GM12878 (cell line): ENCODE results near the gene PDZD2. TPM values are rescaled to one million over a fixed set of nuclear protein-coding genes. Genes with fewer than 3 reads are reported as not detected.

Experiments
- ATAC-seq: fragments of 200-7000 bp; cut with Tn5 transposase; 3 replicates; pipeline ENCODE4 v1.9.1; 2020; ENCODE audit warnings: mild to moderate bottlenecking, moderate library complexity
- BruUV-seq: library from RNA; stranded (reverse); fragments of 400-500 nt; replicated peaks from 2 replicates; lab custom pipeline; 2021; lab: Mats Ljungman, UMichigan
- CTCF ChIA-PET: fragments of 300-600 bp; sonication (Branson Sonifier 250); formaldehyde crosslinking; extraction: SDS; loops from one replicate; lab custom pipeline; 2021; ENCODE audit warnings: inconsistent platforms; lab: Yijun Ruan, JAX
- POLR2A ChIA-PET: fragments of 350-600 bp; formaldehyde crosslinking; extraction: SDS; loops from one replicate; lab custom pipeline; 2021; ENCODE audit warnings: inconsistent platforms; lab: Charles Lee
- RAD21 ChIA-PET: fragments of 300-600 bp; sonication (Branson Sonifier 250); formaldehyde crosslinking; loops from one replicate; lab custom pipeline; 2023; ENCODE audit warnings: antibody characterized with exemption; ENCODE audit not compliant: unreplicated experiment; lab: Charles Lee
- SMC1A ChIA-PET: fragments of 300-600 bp; sonication (Branson Sonifier 250); formaldehyde crosslinking; loops from one replicate; lab custom pipeline; 2023; ENCODE audit not compliant: unreplicated experiment, uncharacterized antibody; lab: Charles Lee
- DNase-seq: peaks from one replicate; pipeline ENCODE4 v3.0.0-alpha.2; 2011; ENCODE audit warnings: low read depth, low spot score
- FAIRE-seq: peaks from 3 replicates; lab custom pipeline; 2011; peaks lifted over from hg19 to GRCh38; lab: Jason Lieb, UNC
- H2AFZ ChIP-seq: 2 replicates; pipeline ENCODE4 v1.6.0; 2011; ENCODE audit warnings: low read depth, low read length, control low read depth; ENCODE audit not compliant: control insufficient read depth
- H3K27ac ChIP-seq: 2 replicates; pipeline ENCODE4 v1.5.1; 2011; ENCODE audit warnings: control low read depth; ENCODE audit not compliant: control insufficient read depth, insufficient read depth
- H3K27me3 ChIP-seq, 2 experiments: replicated peaks in 1 of 2; 2 replicates each; pipeline versions ENCODE4 v1.6.0 to v1.6.1; 2011; ENCODE audit warnings: low read length in 1 of 2; ENCODE audit not compliant: control insufficient read depth in 2 of 2, insufficient read depth in 2 of 2
- H3K36me3 ChIP-seq, 2 experiments: 2 replicates each; pipeline ENCODE4 v1.5.1; 2011; ENCODE audit warnings: low read length in 1 of 2; ENCODE audit not compliant: control insufficient read depth in 2 of 2, insufficient read depth in 2 of 2
- H3K4me1 ChIP-seq: 2 replicates; pipeline ENCODE4 v1.6.1; 2011; ENCODE audit warnings: mild to moderate bottlenecking, low read length, moderate library complexity, mixed read lengths; ENCODE audit not compliant: control insufficient read depth, insufficient read depth
- H3K4me2 ChIP-seq: 2 replicates; pipeline ENCODE4 v1.6.0; 2011; ENCODE audit warnings: control low read depth; ENCODE audit not compliant: control insufficient read depth, insufficient read depth
- H3K4me3 ChIP-seq: fragments of 200-600 bp; sonication (generic); 2 replicates; pipeline ENCODE4 v1.5.1; 2016
- H3K79me2 ChIP-seq: 2 replicates; pipeline ENCODE4 v1.6.0; 2011; ENCODE audit warnings: low read length; ENCODE audit not compliant: control insufficient read depth, insufficient read depth
- H3K9ac ChIP-seq: 2 replicates; pipeline ENCODE4 v1.8.0; 2011; ENCODE audit warnings: low read length, control low read depth, mixed read lengths; ENCODE audit not compliant: control insufficient read depth, insufficient read depth
- H3K9me3 ChIP-seq: replicated peaks from 3 replicates; pipeline ENCODE4 v1.5.1; 2011; ENCODE audit warnings: mild to moderate bottlenecking, low read length; ENCODE audit not compliant: control insufficient read depth, insufficient read depth
- H4K20me1 ChIP-seq: 2 replicates; pipeline ENCODE4 v1.6.0; 2011; ENCODE audit not compliant: control insufficient read depth, insufficient read depth
- CHD2 ChIP-seq: IDR thresholded peaks from 2 replicates; pipeline ENCODE4 v1.6.1; 2011; ENCODE audit warnings: low read depth, low read length, improper control_type of control experiment, borderline replicate concordance
- DPF2 ChIP-seq: fragments of 450-650 bp; IDR thresholded peaks from 2 replicates; pipeline ENCODE4 v1.6.1; 2017; ENCODE audit warnings: mild to moderate bottlenecking
- ESRRA ChIP-seq: IDR thresholded peaks from 2 replicates; pipeline ENCODE4 v1.6.1; 2012; ENCODE audit warnings: mild to moderate bottlenecking, low read length, improper control_type of control experiment
- IKZF1 ChIP-seq: fragments of 450-650 bp; conservative IDR thresholded peaks from 2 replicates; pipeline ENCODE4 v1.6.1; 2017; ENCODE audit warnings: antibody characterized with exemption, mild to moderate bottlenecking
- MTA2 ChIP-seq: fragments of 450-650 bp; IDR thresholded peaks from 2 replicates; pipeline ENCODE4 v1.6.1; 2016; ENCODE audit warnings: low read depth, mild to moderate bottlenecking, moderate library complexity
- POU2F2 ChIP-seq: IDR thresholded peaks from 3 replicates; pipeline ENCODE4 v1.6.1; 2011; ENCODE audit warnings: low read depth, mild to moderate bottlenecking, low read length, borderline replicate concordance
- STAT1 ChIP-seq: fragments of 450-650 bp; conservative IDR thresholded peaks from 2 replicates; pipeline ENCODE4 v1.6.1; 2014; ENCODE audit warnings: antibody characterized with exemption, mild to moderate bottlenecking
- TAF1 ChIP-seq: IDR thresholded peaks from 2 replicates; pipeline ENCODE4 v1.6.1; 2011; ENCODE audit warnings: mild to moderate bottlenecking, low read depth, low read length, borderline replicate concordance
- WGBS: methylation state at CpG from one replicate; pipeline ENCODE4 v1.1.6; 2016; ENCODE audit warnings: low lambda C conversion rate; ENCODE audit not compliant: insufficient replicate concordance, insufficient coverage; ENCODE audit errors: missing lambda C conversion rate; 5-methylcytosine and 5-hydroxymethylcytosine counted together
- in situ Hi-C: fragments of 300-500 bp; cut with MboI; formaldehyde crosslinking; loops from 9 replicates; pipeline ENCODE4 v1.14.3; 2018; ENCODE audit warnings: mixed read lengths
- intact Hi-C: fragments of 100-400 bp; cut with micrococcal nuclease; formaldehyde crosslinking; loops from one replicate; pipeline ENCODE4 v1.14.2; 2022; ENCODE audit not compliant: unreplicated experiment
- polyA plus RNA-seq, 11 experiments: library from polyadenylated mRNA; depleted of rRNA in 4 of 11; unstranded in 6 of 11; stranded (reverse) in 5 of 11; fragments of >200 nt; fragmentation: Nextera tagmentation in 4 of 11; fragmentation: Illumina TruSeq in 1 of 11; extraction: Ambion mirVana in 4 of 11; extraction: Trizol in 1 of 11; gene quantifications; 1 replicate in 1 of 11; 2 replicates in 10 of 11; pipeline versions ENCODE4 v1.2.1 to v1.2.3, GENCODE V29; 2011 to 2016; ENCODE audit warnings: inconsistent platforms in 2 of 11, missing spikeins in 2 of 11, low read depth in 1 of 11
- total RNA-seq, 4 experiments: library from RNA; depleted of rRNA in 3 of 4; stranded (reverse); fragments of >200 nt in 3 of 4; fragmentation: Illumina TruSeq in 1 of 4; extraction: Trizol in 1 of 4; gene quantifications; 2 replicates each; pipeline versions ENCODE4 v1.2.1 to v1.2.3, GENCODE V29; 2013 to 2021
- TF ChIP-seq, protein P1 (sequence below): fragments of 450-650 bp; IDR thresholded peaks from 2 replicates; pipeline ENCODE4 v1.6.1; 2017; ENCODE audit warnings: low read depth, mild to moderate bottlenecking, moderate library complexity
- TF ChIP-seq, protein P2 (sequence below): fragments of 450-650 bp; IDR thresholded peaks from 2 replicates; pipeline ENCODE4 v1.6.1; 2017; ENCODE audit warnings: borderline replicate concordance
- TF ChIP-seq, protein P3 (sequence below): fragments of 450-650 bp; IDR thresholded peaks from 2 replicates; pipeline ENCODE4 v1.6.1; 2016; ENCODE audit warnings: mild to moderate bottlenecking, moderate library complexity, borderline replicate concordance

Gene PDZD2
- total and polyA plus RNA-seq, 10 of the 15 experiments (the other 5 are each of a cell fraction or from before 2014, with no cell fraction given): 0.01 to 0.58 (median 0.29) TPM; not detected in 3

DNA sequence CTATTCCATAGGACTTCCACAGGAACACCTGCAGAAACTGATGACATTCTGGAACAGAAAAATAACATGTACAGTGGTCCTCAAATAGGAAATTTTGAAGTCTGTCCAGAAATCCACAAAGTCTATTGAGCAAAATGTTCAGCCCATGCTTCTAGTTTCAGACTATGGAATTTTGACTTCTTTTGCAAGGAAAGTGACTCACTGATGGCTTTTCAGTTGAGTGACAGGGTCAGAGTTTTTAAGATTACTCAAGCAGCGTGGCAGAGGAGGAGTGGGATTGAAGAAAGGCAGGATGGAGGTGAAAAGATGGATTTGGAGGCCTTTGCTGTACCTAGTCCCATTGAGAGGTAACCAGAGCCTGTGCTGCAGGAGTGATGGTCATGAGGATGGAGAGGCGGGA, 383.7 kb downstream of the PDZD2 start:
- ChIA-PET CTCF (no interaction called here), POLR2A (no interaction called here), RAD21 (interaction anchor here (0.7 kb wide), 1 partner anchor 367 kb away, joined by 5 read pairs; no protein-coding TSS in a partner anchor), SMC1A (no interaction called here)
- Histone ChIP-seq H4K20me1 (no peaks in the 10 kb centered on the region), H3K9ac (no peak overlapping the region), H3K27me3 (no peaks in the 10 kb centered on the region), H3K4me2 (no peak overlapping the region), H3K4me1 (no peaks in the 10 kb centered on the region; the same call in 1 of the 2 replicates), H3K9me3 (no peaks in the 10 kb centered on the region), H3K36me3 (no peaks in the 10 kb centered on the region), H3K4me3 (no peak overlapping the region), H2AFZ (no peak overlapping the region), H3K27ac (no peak overlapping the region), H3K79me2 (no peaks in the 10 kb centered on the region)
- intact Hi-C loops (no loop called here), in situ Hi-C loops (no loop called here)
- WGBS: 61% methylated on average over 2 of the region's 2 CpGs
- no peak for FAIRE-seq
- no peak for TF ChIP-seq DPF2
- TF ChIP-seq, protein P1, sequence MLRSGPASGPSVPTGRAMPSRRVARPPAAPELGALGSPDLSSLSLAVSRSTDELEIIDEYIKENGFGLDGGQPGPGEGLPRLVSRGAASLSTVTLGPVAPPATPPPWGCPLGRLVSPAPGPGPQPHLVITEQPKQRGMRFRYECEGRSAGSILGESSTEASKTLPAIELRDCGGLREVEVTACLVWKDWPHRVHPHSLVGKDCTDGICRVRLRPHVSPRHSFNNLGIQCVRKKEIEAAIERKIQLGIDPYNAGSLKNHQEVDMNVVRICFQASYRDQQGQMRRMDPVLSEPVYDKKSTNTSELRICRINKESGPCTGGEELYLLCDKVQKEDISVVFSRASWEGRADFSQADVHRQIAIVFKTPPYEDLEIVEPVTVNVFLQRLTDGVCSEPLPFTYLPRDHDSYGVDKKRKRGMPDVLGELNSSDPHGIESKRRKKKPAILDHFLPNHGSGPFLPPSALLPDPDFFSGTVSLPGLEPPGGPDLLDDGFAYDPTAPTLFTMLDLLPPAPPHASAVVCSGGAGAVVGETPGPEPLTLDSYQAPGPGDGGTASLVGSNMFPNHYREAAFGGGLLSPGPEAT: no peak
- no peak for TF ChIP-seq IKZF1
- TF ChIP-seq MTA2: no peak
- TF ChIP-seq TAF1: no peak
- TF ChIP-seq, protein P2, sequence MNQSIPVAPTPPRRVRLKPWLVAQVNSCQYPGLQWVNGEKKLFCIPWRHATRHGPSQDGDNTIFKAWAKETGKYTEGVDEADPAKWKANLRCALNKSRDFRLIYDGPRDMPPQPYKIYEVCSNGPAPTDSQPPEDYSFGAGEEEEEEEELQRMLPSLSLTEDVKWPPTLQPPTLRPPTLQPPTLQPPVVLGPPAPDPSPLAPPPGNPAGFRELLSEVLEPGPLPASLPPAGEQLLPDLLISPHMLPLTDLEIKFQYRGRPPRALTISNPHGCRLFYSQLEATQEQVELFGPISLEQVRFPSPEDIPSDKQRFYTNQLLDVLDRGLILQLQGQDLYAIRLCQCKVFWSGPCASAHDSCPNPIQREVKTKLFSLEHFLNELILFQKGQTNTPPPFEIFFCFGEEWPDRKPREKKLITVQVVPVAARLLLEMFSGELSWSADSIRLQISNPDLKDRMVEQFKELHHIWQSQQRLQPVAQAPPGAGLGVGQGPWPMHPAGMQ: no peak
- no peak for TF ChIP-seq ESRRA
- no peak for TF ChIP-seq CHD2
- TF ChIP-seq STAT1: no peak
- TF ChIP-seq, protein P3, sequence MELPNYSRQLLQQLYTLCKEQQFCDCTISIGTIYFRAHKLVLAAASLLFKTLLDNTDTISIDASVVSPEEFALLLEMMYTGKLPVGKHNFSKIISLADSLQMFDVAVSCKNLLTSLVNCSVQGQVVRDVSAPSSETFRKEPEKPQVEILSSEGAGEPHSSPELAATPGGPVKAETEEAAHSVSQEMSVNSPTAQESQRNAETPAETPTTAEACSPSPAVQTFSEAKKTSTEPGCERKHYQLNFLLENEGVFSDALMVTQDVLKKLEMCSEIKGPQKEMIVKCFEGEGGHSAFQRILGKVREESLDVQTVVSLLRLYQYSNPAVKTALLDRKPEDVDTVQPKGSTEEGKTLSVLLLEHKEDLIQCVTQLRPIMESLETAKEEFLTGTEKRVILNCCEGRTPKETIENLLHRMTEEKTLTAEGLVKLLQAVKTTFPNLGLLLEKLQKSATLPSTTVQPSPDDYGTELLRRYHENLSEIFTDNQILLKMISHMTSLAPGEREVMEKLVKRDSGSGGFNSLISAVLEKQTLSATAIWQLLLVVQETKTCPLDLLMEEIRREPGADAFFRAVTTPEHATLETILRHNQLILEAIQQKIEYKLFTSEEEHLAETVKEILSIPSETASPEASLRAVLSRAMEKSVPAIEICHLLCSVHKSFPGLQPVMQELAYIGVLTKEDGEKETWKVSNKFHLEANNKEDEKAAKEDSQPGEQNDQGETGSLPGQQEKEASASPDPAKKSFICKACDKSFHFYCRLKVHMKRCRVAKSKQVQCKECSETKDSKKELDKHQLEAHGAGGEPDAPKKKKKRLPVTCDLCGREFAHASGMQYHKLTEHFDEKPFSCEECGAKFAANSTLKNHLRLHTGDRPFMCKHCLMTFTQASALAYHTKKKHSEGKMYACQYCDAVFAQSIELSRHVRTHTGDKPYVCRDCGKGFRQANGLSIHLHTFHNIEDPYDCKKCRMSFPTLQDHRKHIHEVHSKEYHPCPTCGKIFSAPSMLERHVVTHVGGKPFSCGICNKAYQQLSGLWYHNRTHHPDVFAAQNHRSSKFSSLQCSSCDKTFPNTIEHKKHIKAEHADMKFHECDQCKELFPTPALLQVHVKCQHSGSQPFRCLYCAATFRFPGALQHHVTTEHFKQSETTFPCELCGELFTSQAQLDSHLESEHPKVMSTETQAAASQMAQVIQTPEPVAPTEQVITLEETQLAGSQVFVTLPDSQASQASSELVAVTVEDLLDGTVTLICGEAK: no peak
- TF ChIP-seq POU2F2: no peak
- DNase-seq: no peak
- BruUV-seq: no TSS peak
- no peak for ATAC-seq
